ENCODE measurements around the gene CDH16. TPM values are rescaled to one million over a fixed set of nuclear protein-coding genes. Genes with fewer than 3 reads are reported as not detected.
"Not testable (repeated sequence)": the region's sequence is repeated elsewhere in the genome, so short reads cannot be mapped to it uniquely, and the experiment has no call there.

Gene CDH16
- total RNA-seq, 2 donors from 2014 or later: not detected

GRCh38 chr16:66945939-66946338 is 27.3 kb upstream of the CDH16 start:
- no peak for ATAC-seq (ENCODE audit: insufficient number of reproducible peaks, low FRiP score, low read depth)
- TF ChIP-seq CTCF (IDR thresholded peaks at IDR 0.05): no peak

GRCh38 chr16:66944971-66945370 is 26.3 kb upstream of the CDH16 start:
- H3K4me1 ChIP-seq (ENCODE audit: control insufficient read depth in 1 of 2, low read depth in 2 of 2): peaks cover 8 to 19% of the 10 kb centered on the region in 2 donors
- not testable (repeated sequence) for ATAC-seq (ENCODE audit: insufficient number of reproducible peaks, low FRiP score, low read depth)

More at GRCh38 chr16:66945939-66946338, 27.3 kb upstream of the CDH16 start:
- Histone ChIP-seq H3K27me3 (replicated peaks; ENCODE audit: insufficient read depth) (no peaks in the 10 kb centered on the region), H3K36me3 (peaks cover 23% of the 10 kb centered on the region), H3K4me1 (ENCODE audit: control insufficient read depth in 1 of 2, low read depth in 2 of 2) (peaks cover 8 to 19% of the 10 kb centered on the region in 2 donors), H3K4me3 (no peak overlapping the region), H3K9me3 (no peaks in the 10 kb centered on the region), H3K27ac (no peak overlapping the region)
- no peak for DNase-seq (ENCODE audit: low spot score)

GRCh38 chr16:66944054-66944441 is 25.4 kb upstream of the CDH16 start:
- H3K4me3 ChIP-seq: no peak overlapping the region
- H3K4me1 ChIP-seq (ENCODE audit: control insufficient read depth in 1 of 2, low read depth in 2 of 2): peaks cover 8 to 17% of the 10 kb centered on the region in 2 donors
- no peaks in the 10 kb centered on the region for H3K9me3 ChIP-seq
- no peaks in the 10 kb centered on the region for H3K27me3 ChIP-seq (replicated peaks; ENCODE audit: insufficient read depth)
- no peak for DNase-seq (ENCODE audit: low spot score)
- no peak for TF ChIP-seq CTCF (IDR thresholded peaks at IDR 0.05)
- no peak for ATAC-seq (ENCODE audit: insufficient number of reproducible peaks, low FRiP score, low read depth)
- H3K36me3 ChIP-seq: peaks cover 33% of the 10 kb centered on the region
- no peak overlapping the region for H3K27ac ChIP-seq

More at GRCh38 chr16:66944971-66945370, 26.3 kb upstream of the CDH16 start:
- not testable (repeated sequence) for H3K27ac ChIP-seq; H3K27me3 ChIP-seq (replicated peaks; ENCODE audit: insufficient read depth); DNase-seq (ENCODE audit: low spot score); H3K9me3 ChIP-seq; H3K4me3 ChIP-seq
- H3K36me3 ChIP-seq: peaks cover 31% of the 10 kb centered on the region

- Histone ChIP-seq H3K4me1 (ENCODE audit: control insufficient read depth in 1 of 2, low read depth in 2 of 2) (peaks cover 4 to 12% of the 10 kb centered on the region in 2 donors), H3K9me3 (no peaks in the 10 kb centered on the region), H3K27ac (no peak overlapping the region), H3K36me3 (peaks cover 34% of the 10 kb centered on the region), H3K4me3 (no peak overlapping the region), H3K27me3 (replicated peaks; ENCODE audit: insufficient read depth) (no peaks in the 10 kb centered on the region)
- no peak for ATAC-seq (ENCODE audit: insufficient number of reproducible peaks, low FRiP score, low read depth)
- DNase-seq (ENCODE audit: low spot score): no peak
- no peak for TF ChIP-seq CTCF (IDR thresholded peaks at IDR 0.05)
Measured at GRCh38 chr16:66943426-66944053, 24.9 kb upstream of the CDH16 start.

GRCh38 chr16:66942981-66943380 is 24.3 kb upstream of the CDH16 start:
- Histone ChIP-seq H3K36me3 (peaks cover 39% of the 10 kb centered on the region), H3K27ac (no peak overlapping the region), H3K9me3 (no peaks in the 10 kb centered on the region), H3K4me3 (no peak overlapping the region), H3K4me1 (ENCODE audit: control insufficient read depth in 1 of 2, low read depth in 2 of 2) (peaks cover 0 to 7% of the 10 kb centered on the region in 2 donors), H3K27me3 (replicated peaks; ENCODE audit: insufficient read depth) (no peaks in the 10 kb centered on the region)
- DNase-seq (ENCODE audit: low spot score) (no peak), ATAC-seq (ENCODE audit: insufficient number of reproducible peaks, low FRiP score, low read depth) (no peak)
- TF ChIP-seq CTCF (IDR thresholded peaks at IDR 0.05): no peak

GRCh38 chr16:66940236-66940635 is 21.6 kb upstream of the CDH16 start:
- Histone ChIP-seq H3K4me3 (no peak overlapping the region), H3K9me3 (no peaks in the 10 kb centered on the region), H3K27ac (no peak overlapping the region), H3K27me3 (replicated peaks; ENCODE audit: insufficient read depth) (no peaks in the 10 kb centered on the region), H3K36me3 (peaks cover 39% of the 10 kb centered on the region), H3K4me1 (ENCODE audit: control insufficient read depth in 1 of 2, low read depth in 2 of 2) (peaks cover 9 to 19% of the 10 kb centered on the region in 2 donors)
- no peak for TF ChIP-seq CTCF (IDR thresholded peaks at IDR 0.05)
- DNase-seq (ENCODE audit: low spot score) (no peak), ATAC-seq (ENCODE audit: insufficient number of reproducible peaks, low FRiP score, low read depth) (no peak)
